GM19395 (cell line): Measurements from ENCODE around the gene TMEM132D.
"Not testable (repeated sequence)": the region's sequence is repeated elsewhere in the genome, so short reads cannot be mapped to it uniquely, and the experiment has no call there.

Experiments
- ATAC-seq: cut with Tn5 transposase; IDR thresholded peaks from one replicate; pipeline ENCODE4 v1.9.1; 2021; ENCODE audit warnings: mild to moderate bottlenecking, moderate library complexity; ENCODE audit not compliant: unreplicated experiment

The TMEM132D gene

GRCh38 chr12:129903956-129904829 lies at the start of gene TMEM132D:
TSS of gene TMEM132D (minus strand) at chr12:129904025.
- ATAC-seq = no peak

GRCh38 chr12:129949651-129950050 lies 45.8 kb upstream of the TMEM132D start:
- ATAC-seq = no peak

GRCh38 chr12:129941618-129942017 lies 37.8 kb upstream of the TMEM132D start:
- no peak for ATAC-seq

- ATAC-seq = no peak
These were observed 34.3 kb upstream of the TMEM132D start for GRCh38 chr12:129938089-129938488.

GRCh38 chr12:129937426-129937825 lies 33.6 kb upstream of the TMEM132D start:
- no peak for ATAC-seq

GRCh38 chr12:129928643-129929042 lies 24.8 kb upstream of the TMEM132D start:
- no peak for ATAC-seq

GRCh38 chr12:129927316-129927900 lies 23.6 kb upstream of the TMEM132D start:
- ATAC-seq = no peak

- ATAC-seq = peak; percentile 79
These were observed 7.7 kb upstream of the TMEM132D start for GRCh38 chr12:129911428-129912049.

- no peak for ATAC-seq
These were observed 5.5 kb upstream of the TMEM132D start for GRCh38 chr12:129909051-129910020.

GRCh38 chr12:129903092-129903945 lies 506 bp downstream of the TMEM132D start:
- ATAC-seq = no peak

GRCh38 chr12:129902371-129903091 lies 1.3 kb downstream of the TMEM132D start:
- ATAC-seq = no peak

GRCh38 chr12:129901254-129901653 lies 2.6 kb downstream of the TMEM132D start:
- ATAC-seq = no peak

- no peak for ATAC-seq
These were observed 3.5 kb downstream of the TMEM132D start for GRCh38 chr12:129900306-129900705.

GRCh38 chr12:129899045-129899444 lies 4.8 kb downstream of the TMEM132D start:
- ATAC-seq = not testable (repeated sequence)

- ATAC-seq = no peak
These were observed 10.1 kb downstream of the TMEM132D start for GRCh38 chr12:129893691-129894090.

- ATAC-seq = no peak
These were observed 16.7 kb downstream of the TMEM132D start for GRCh38 chr12:129887101-129887500.

GRCh38 chr12:129886541-129886940 lies 17.3 kb downstream of the TMEM132D start:
- no peak for ATAC-seq

GRCh38 chr12:129885287-129885686 lies 18.5 kb downstream of the TMEM132D start:
- no peak for ATAC-seq

GRCh38 chr12:129877411-129877810 lies 26.4 kb downstream of the TMEM132D start:
- no peak for ATAC-seq
